ENCODE measurements around the gene HDLBP.

Gene HDLBP

DNA sequence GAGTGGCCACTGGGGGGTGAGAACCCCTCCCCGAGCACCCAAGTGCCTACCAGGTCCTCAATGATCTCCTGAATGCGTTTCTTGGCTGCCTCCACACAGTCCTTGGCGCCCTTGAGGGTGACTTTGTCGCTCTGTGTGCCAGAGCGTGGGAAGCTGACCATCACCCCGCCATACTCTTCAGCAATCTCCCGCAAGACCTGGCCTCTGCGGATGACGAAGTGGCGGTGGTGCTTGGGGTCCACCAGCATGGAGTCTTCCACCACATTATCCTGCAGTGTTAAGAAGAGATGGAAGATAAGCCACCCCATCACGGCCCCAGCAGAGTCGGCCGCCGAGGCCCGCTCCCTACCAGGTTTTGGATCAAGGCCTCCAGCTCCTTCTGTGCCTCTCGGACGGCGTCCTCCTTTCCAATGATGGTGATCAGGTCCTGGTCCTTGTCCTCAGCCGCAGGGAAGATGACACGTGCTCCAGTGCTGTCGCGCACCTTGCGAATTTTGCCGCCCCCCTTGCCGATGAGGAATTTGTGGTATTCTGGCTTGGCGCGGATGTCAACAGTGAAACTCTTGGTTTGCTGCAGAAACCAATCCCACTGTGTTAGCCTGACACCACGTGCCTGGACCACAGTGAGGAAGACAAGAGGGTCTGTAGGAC lies 75.8 kb downstream of the HDLBP start:
- no peak overlapping the region for H3K4me3 ChIP-seq (ENCODE audit: low read length)
- TF ChIP-seq, protein P1, sequence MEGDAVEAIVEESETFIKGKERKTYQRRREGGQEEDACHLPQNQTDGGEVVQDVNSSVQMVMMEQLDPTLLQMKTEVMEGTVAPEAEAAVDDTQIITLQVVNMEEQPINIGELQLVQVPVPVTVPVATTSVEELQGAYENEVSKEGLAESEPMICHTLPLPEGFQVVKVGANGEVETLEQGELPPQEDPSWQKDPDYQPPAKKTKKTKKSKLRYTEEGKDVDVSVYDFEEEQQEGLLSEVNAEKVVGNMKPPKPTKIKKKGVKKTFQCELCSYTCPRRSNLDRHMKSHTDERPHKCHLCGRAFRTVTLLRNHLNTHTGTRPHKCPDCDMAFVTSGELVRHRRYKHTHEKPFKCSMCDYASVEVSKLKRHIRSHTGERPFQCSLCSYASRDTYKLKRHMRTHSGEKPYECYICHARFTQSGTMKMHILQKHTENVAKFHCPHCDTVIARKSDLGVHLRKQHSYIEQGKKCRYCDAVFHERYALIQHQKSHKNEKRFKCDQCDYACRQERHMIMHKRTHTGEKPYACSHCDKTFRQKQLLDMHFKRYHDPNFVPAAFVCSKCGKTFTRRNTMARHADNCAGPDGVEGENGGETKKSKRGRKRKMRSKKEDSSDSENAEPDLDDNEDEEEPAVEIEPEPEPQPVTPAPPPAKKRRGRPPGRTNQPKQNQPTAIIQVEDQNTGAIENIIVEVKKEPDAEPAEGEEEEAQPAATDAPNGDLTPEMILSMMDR (conservative IDR thresholded peaks at IDR 0.05; ENCODE audit: low read length) = no peak
- no peak for DNase-seq (ENCODE audit: low read depth)

DNA sequence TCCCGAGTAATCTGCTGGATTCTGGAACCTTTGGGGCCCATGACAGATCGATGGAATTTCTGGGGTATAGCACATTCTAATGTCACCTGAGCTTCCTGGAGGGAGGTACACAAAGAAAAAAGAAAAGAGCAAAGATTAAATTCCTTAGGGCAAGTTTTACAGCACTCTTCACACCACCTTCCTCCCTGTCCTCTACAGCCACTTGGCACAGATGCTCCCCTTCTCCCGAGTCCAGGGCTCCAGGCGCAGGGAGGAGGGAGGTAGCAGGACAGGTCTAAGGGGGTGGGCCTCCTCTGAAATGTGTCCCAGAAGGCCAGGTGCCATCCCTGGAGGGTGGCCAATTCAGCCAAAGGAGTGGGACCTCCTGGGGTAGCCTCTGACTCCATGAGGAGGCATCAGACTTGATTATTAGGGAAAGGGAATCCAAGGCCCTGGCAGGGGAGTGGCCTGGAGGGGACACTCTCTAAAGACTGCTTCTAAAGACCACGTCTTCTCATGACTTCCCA lies 76.7 kb downstream of the HDLBP start:
- no peak overlapping the region for H3K4me3 ChIP-seq (ENCODE audit: low read length)
- TF ChIP-seq, protein P1 (conservative IDR thresholded peaks at IDR 0.05; ENCODE audit: low read length) = no peak
- no peak for DNase-seq (ENCODE audit: low read depth)

DNA sequence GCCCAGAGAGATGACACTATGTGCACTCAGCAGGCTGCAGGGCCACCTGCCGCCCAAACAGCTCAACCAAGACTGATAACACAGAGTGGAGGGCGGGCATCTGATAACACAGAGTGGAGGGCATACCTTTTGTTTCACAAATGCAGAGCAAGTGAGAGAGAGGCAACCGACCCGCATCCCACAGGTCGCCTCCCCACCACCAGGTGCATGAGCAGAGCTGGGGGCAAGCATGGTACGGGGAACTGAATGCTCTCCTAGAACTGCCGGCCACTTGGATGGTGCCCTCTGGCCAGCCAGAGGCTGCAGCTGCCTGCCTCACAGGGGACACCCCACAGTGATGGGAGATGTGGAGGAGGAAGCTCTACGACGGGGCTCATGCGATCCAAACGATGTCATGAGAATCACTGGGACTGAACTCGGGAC lies 77.5 kb downstream of the HDLBP start:
- no peak overlapping the region for H3K4me3 ChIP-seq (ENCODE audit: low read length)
- TF ChIP-seq, protein P1 (conservative IDR thresholded peaks at IDR 0.05; ENCODE audit: low read length) = no peak
- no peak for DNase-seq (ENCODE audit: low read depth)

DNA sequence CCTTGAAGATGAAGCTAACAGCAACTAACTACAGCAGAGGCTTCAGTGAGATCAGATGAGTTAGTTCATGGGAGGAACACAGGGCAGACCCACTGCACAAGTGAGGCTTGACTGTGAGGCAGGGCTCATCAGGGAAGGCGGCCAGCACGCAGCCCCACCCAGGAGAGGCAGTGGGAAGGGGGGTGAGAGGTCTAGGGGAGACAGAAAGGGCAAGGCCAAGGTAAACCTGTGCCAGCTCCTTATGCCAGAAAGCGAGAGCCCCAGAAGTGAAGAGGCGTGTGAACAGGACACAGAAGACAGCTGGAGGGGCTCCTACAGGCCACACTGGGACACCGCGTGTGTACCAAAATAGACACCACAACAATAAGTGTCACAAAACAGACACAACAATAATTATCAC lies 78.4 kb downstream of the HDLBP start:
- no peak overlapping the region for H3K4me3 ChIP-seq (ENCODE audit: low read length)
- TF ChIP-seq, protein P1 (conservative IDR thresholded peaks at IDR 0.05; ENCODE audit: low read length) = no peak
- DNase-seq (ENCODE audit: low read depth) = no peak

DNA sequence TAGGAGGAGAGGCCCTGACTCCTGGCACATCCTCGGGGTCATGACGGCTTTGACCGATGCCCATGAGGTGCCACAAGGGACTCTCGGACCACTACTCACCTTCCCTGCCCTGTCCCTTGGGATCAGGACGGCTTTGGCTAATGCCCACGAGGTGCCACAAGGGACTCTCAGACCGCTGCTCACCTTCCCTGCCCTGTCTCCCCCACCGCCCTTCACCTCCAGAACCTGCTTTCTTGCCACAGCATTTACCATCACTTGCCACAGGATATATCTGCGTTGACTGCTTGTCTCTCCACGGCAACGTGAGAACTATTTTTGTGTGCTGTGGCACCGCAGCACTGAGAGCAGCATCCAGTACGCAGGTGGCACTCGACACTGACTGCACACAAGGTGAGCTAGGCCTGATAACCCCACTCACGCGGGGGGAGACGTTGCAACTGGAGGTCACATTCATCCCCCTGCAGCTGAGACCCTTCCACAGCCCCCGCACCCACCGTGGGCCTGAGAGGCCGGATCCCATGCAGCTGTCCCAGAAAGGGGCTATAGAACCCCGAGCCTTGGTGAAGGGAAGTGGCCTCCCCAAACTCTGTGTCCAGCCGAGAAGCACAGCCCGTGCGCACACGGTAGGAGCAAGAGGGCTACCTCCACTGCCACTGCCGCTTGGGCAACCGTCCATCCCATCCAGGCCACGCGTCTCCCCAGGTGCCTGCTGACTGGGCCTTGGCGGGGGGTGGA lies 79.4 kb downstream of the HDLBP start:
- no peak overlapping the region for H3K4me3 ChIP-seq (ENCODE audit: low read length)
- TF ChIP-seq, protein P1 (conservative IDR thresholded peaks at IDR 0.05; ENCODE audit: low read length) = no peak

DNA sequence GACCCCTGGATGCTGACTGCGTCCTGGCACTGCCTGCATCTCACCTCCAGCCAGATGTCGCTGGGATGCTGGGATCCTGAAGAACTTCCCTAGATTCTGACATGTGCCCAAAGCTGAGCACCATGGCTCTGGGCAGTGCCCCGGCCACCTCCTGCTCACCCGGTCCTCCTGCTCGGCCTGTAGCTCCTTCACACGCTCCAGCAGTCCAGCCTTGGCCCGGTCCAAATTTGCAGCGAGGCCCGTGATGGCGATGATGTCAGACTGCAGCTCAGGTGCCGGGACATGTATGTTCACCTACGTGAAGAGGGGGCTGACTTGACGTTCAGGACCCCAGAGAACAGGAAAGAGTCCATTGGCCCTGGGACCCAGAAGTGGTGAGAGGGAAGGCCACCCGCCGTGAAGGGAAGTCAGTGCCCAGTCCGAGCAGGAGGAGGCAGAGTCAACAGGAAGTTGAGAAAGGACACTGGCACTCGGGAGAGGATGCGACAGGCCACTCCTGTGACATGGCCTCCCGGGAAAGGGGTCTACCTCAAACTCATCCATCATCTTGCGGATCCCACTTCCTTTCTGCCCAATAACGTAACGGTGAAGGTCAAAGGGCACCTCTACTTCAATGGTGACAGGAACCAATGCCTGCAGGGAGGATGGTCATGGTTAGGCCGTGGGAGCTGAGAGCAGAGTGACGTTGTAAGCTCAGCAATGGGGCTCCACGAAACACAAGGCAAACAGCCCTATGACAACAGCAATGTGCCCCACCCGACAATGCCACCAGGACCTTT lies 80.3 kb downstream of the HDLBP start:
- no peak for DNase-seq (ENCODE audit: low read depth)
- TF ChIP-seq, protein P1 (conservative IDR thresholded peaks at IDR 0.05; ENCODE audit: low read length) = no peak
- no peak overlapping the region for H3K4me3 ChIP-seq (ENCODE audit: low read length)

More for the DNA sequence above, 79.4 kb downstream of the HDLBP start:
- DNase-seq (ENCODE audit: low read depth) = no peak

Data from AG10803 (cell line).